Heart right ventricle (tissue), 16 donors: ENCODE data around the gene CR2. TPM values are rescaled to one million over a fixed set of nuclear protein-coding genes. Genes with fewer than 3 reads are reported as not detected.
"Not testable (repeated sequence)": the region's sequence is repeated elsewhere in the genome, so short reads cannot be mapped to it uniquely, and the experiment has no call there.

Source experiments
- ATAC-seq, 8 donors: fragments of 200-7000 bp; cut with Tn5 transposase; one replicate each; pipeline ENCODE4 v1.9.1; 2020; ENCODE audit warnings: mild to moderate bottlenecking in 8 of 8, moderate library complexity in 8 of 8, moderate number of reproducible peaks in 1 of 8
- DNase-seq, 2 donors: peaks; one replicate each; pipeline ENCODE4 v3.0.0-alpha.2; 2020
- H3K27ac ChIP-seq, 10 donors: fragments of 200-600 bp; sonication (generic) in 2 of 10; one replicate each; pipeline versions ENCODE4 v1.5.0 to v1.8.0; 2020 to 2022; ENCODE audit warnings: mild to moderate bottlenecking in 3 of 10
- H3K27me3 ChIP-seq, 7 donors: fragments of 200-600 bp; one replicate each; pipeline ENCODE4 v1.8.0; 2021 to 2022; ENCODE audit warnings: mild to moderate bottlenecking in 2 of 7
- H3K36me3 ChIP-seq, 9 donors: fragments of 200-600 bp; sonication (generic) in 1 of 9; one replicate each; pipeline versions ENCODE4 v1.5.0 to v1.8.0; 2020 to 2022; ENCODE audit warnings: mild to moderate bottlenecking in 2 of 9
- H3K4me1 ChIP-seq, 9 donors: fragments of 200-600 bp; sonication (generic) in 1 of 9; one replicate each; pipeline versions ENCODE4 v1.5.0 to v1.8.0; 2020 to 2022; ENCODE audit warnings: mild to moderate bottlenecking in 4 of 9
- H3K4me3 ChIP-seq, 10 donors: fragments of 200-600 bp; sonication (generic) in 2 of 10; one replicate each; pipeline versions ENCODE4 v1.5.0 to v1.8.0; 2020 to 2022; ENCODE audit warnings: mild to moderate bottlenecking in 7 of 10, moderate library complexity in 2 of 10
- H3K9me3 ChIP-seq, 11 donors: fragments of 200-600 bp in 10 of 11; sonication (generic) in 2 of 11; one replicate each; pipeline versions ENCODE4 v1.5.0 to v1.8.0; 2013 to 2022; ENCODE audit warnings: mild to moderate bottlenecking in 2 of 11, control low read depth in 1 of 11, moderate library complexity in 1 of 11
- CTCF ChIP-seq, 9 donors: fragments of 200-600 bp; sonication (generic) in 2 of 9; IDR thresholded peaks; one replicate each; pipeline versions ENCODE4 v1.5.0 to v1.8.0; 2021 to 2022; ENCODE audit warnings: antibody characterized with exemption in 9 of 9, mild to moderate bottlenecking in 5 of 9, moderate library complexity in 1 of 9
- WGBS, 2 donors: extraction: QIAGEN DNeasy Blood & Tissue Kit; methylation state at CpG; one replicate each; pipeline ENCODE4 v1.1.7; 2013; ENCODE audit warnings: inconsistent platforms in 1 of 2; 5-methylcytosine and 5-hydroxymethylcytosine counted together
- intact Hi-C, 10 donors: fragments of 100-400 bp; cut with DNase I; formaldehyde crosslinking; loops; one replicate each; pipeline versions ENCODE4 v1.11.1 to v1.14.2; 2022
- polyA plus RNA-seq, 2 donors: library from polyadenylated mRNA; stranded (reverse); fragments of 200-250 nt; gene quantifications; one replicate each; pipeline ENCODE4 v1.2.3, GENCODE V29; 2013
- total RNA-seq, 10 donors: library from RNA; stranded (reverse); fragmentation: NEBNext Ultra II Directional in 3 of 10; extraction: Animal tissue kit (Norgen Biotek cat#: 25700) in 3 of 10; gene quantifications; one replicate each; pipeline versions ENCODE4 v1.2.1 to v1.2.4, GENCODE V29; 2021 to 2023
- donor health status: Arrhythmogenic right ventricular cardiomyopathy.
- donor health status: ischemic (EF 13 %, LVEDD 7.1; RV severe dilation, severe dysfunction).
- donor health status: healthy with polysubstance abuse.
- donor health status: DM: no; HTN: yes; CAD: no.
- donor health status: DM: no; HTN: no; CAD: no.
- donor health status: ischemic (EF 25% LVEDD 6.9; RV normal size, moderate dysfunction).
- donor health status: ischemic (EF 25% LVEDD 5.7; RV mildly dilated, moderate dysfunction).
- donor health status: healthy.
- donor health status: DM: yes; HTN: yes; CAD: no.
- donor health status: Ischemic cardiomyopathy.
- donor health status: ischemic (EF 35%, LVEDD 5.7; RV mildly dilated, moderate dysfunction).
- donor health status: nonischemic (EF 11% LVEDD 7.7; RV severe dilation, severe dysfunction).
- donor health status: DM: yes; HTN: yes; CAD: no.
- donor health status: PGD.
- donor health status: ischemic (EF 29% LVEDD 5.4; RV normal size, mild dysfunction).
- donor health status: nonischemic (EF 23%, LVEDD 6.1; RV moderate dilation, normal function).

The CR2 gene
- total and polyA plus RNA-seq, 12 donors, result 0.01 to 0.06 TPM; not detected in 10

- intact Hi-C loops, result no loop called here
- DNase-seq (no peak), ATAC-seq (no peak)
- Histone ChIP-seq H3K27me3 (peaks cover 0 to 13% (median 0%) of the 10 kb centered on the region in 7 donors), H3K36me3 (peaks cover 0 to 10% (median 0%) of the 10 kb centered on the region in 9 donors), H3K9me3 (peaks cover 0 to 9% (median 0%) of the 10 kb centered on the region in 11 donors), H3K4me3 (no peak overlapping the region), H3K27ac (no peak overlapping the region), H3K4me1 (no peaks in the 10 kb centered on the region)
- TF ChIP-seq CTCF (IDR thresholded peaks at IDR 0.05), result no peak
- WGBS, 2 donors, result 74 to 77% methylated on average over 23 of the region's 23 CpGs
These were observed 65.6 kb downstream of the CR2 start for GRCh38 chr1:207519505-207520399.

GRCh38 chr1:207520400-207521345 is 66.5 kb downstream of the CR2 start:
- peaks cover 0 to 10% (median 0%) of the 10 kb centered on the region in 9 donors for H3K36me3 ChIP-seq
- H3K27me3 ChIP-seq, result peaks cover 0 to 13% (median 0%) of the 10 kb centered on the region in 7 donors
- H3K27ac ChIP-seq, intact Hi-C loops, DNase-seq, ATAC-seq, H3K9me3 ChIP-seq, H3K4me1 ChIP-seq, H3K4me3 ChIP-seq: not testable (repeated sequence)
- 84 to 87% methylated on average over 10 of the region's 10 CpGs for WGBS, 2 donors

- ATAC-seq, result peak in 2 of 8 donors; percentile 39 to 50
- H3K9me3 ChIP-seq, intact Hi-C loops, H3K27me3 ChIP-seq, H3K4me3 ChIP-seq, H3K4me1 ChIP-seq, H3K27ac ChIP-seq, H3K36me3 ChIP-seq: not testable (repeated sequence)
- DNase-seq, result peak in 1 of 2 donors; percentile 11
- WGBS, 2 donors, result 68 to 73% methylated on average over 2 to 3 of the region's 3 CpGs
These were observed 71.1 kb downstream of the CR2 start for GRCh38 chr1:207525239-207525638.

GRCh38 chr1:207528401-207528800 is 74.3 kb downstream of the CR2 start:
- H3K27ac ChIP-seq, ATAC-seq, DNase-seq, H3K27me3 ChIP-seq, H3K4me3 ChIP-seq, H3K9me3 ChIP-seq, H3K36me3 ChIP-seq, H3K4me1 ChIP-seq, intact Hi-C loops: not testable (repeated sequence)
- WGBS, 2 donors, result no CpG with 5 or more reads among the region's 1 CpG

GRCh38 chr1:207536263-207536662 is 82.1 kb downstream of the CR2 start:
- DNase-seq, H3K4me1 ChIP-seq, H3K9me3 ChIP-seq, ATAC-seq, H3K27me3 ChIP-seq, H3K36me3 ChIP-seq, H3K27ac ChIP-seq, intact Hi-C loops, H3K4me3 ChIP-seq: not testable (repeated sequence)
- no CpG with 5 or more reads among the region's 5 CpGs for WGBS, 2 donors

Other genes starting within 250 kb of the CR2 start
- gene CD55, start 132.7 kb upstream of the CR2 start, total RNA-seq, result 100 to 1,000 TPM in 3 of 10 donors, 10 to 100 TPM in 7; 69.5 to 132 (median 81.4) TPM
- 10 to 100 TPM; 25.3 to 90.6 TPM for gene CD55, start 132.7 kb upstream of the CR2 start, polyA plus RNA-seq
- 10 to 100 TPM in 1 of 10 donors, 1 to 10 TPM in 7, under 1 TPM in 2; 0.51 to 25.6 (median 1.8) TPM for gene CR1, start 41.8 kb downstream of the CR2 start, total RNA-seq
- gene CR1, start 41.8 kb downstream of the CR2 start, polyA plus RNA-seq, result under 1 TPM; 0.15 to 0.19 TPM
- 1 to 10 TPM in 1 of 10 donors, under 1 TPM in 2, not detected in 7; 0.34 to 1.1 (median 0.42) TPM for gene CR1L, start 190.8 kb downstream of the CR2 start, total RNA-seq
- gene CR1L, start 190.8 kb downstream of the CR2 start, polyA plus RNA-seq, result not detected